Activated CD4-positive, CD25-positive, alpha-beta regulatory T cell (primary cell): ENCODE data around the gene HDAC11.
"Not testable (repeated sequence)": the region's sequence is repeated elsewhere in the genome, so short reads cannot be mapped to it uniquely, and the experiment has no call there.

Source experiments
- DNase-seq, 4 experiments: peaks; one replicate each; lab custom pipeline; 2025; lab: John Stamatoyannopoulos, UW

HDAC11 gene

DNA sequence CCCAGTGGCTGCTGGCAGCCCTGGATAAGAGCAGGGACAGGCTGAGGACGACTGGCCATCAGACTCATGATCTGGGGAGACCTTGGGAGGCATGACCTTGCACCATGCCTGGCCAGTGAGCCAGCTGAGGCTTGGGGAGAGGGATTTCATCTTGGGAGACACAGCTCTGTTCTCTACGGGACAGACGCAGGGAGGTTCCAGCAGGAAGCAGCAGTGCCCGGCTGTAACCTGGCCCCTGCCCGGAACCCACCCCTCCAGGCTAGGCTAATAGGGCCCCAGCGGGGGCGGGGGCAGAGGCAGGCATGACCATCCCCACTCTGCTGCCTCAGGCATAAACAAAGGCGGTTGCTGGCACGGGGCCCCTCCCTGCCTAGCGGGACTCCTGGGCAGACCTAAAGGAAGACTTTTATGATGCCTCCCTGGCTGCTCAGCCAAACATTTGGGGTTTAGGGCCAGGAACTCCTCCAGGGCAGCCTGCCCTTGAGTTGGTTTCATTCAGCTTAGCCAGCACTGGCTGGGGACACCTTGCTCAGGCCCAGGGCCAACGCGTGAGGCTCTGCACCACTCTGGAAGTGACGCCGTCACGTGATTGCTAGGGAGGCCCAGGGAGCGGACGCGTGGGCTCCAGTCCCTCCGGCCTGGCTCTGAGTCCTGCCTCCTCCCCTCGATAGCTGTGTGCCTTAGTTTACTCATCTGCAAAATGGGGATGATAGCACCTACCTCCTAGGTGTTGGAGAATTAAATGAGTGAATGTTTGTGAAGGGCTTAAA lies 27.6 kb downstream of the HDAC11 start:
- no peak for DNase-seq

DNA sequence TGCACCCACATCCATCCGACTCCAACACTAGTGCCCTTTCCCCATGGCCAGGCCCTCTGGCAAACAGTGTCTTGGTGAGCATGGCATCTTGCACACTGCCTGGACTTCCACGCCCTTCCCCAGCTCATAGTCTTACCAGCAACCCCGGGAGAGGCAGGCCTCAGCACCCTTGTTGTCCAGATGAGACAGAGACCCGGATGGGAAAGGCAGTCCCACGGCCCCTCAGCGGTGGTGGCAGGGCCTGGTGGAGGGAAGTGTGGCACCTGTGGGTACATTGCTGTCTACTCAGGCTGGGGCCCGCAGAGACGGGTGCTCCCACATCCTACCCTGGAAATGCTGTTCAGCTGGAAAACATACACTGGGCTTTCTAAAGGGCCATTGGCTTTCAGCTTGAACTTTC lies 28.4 kb downstream of the HDAC11 start:
- no peak for DNase-seq

DNA sequence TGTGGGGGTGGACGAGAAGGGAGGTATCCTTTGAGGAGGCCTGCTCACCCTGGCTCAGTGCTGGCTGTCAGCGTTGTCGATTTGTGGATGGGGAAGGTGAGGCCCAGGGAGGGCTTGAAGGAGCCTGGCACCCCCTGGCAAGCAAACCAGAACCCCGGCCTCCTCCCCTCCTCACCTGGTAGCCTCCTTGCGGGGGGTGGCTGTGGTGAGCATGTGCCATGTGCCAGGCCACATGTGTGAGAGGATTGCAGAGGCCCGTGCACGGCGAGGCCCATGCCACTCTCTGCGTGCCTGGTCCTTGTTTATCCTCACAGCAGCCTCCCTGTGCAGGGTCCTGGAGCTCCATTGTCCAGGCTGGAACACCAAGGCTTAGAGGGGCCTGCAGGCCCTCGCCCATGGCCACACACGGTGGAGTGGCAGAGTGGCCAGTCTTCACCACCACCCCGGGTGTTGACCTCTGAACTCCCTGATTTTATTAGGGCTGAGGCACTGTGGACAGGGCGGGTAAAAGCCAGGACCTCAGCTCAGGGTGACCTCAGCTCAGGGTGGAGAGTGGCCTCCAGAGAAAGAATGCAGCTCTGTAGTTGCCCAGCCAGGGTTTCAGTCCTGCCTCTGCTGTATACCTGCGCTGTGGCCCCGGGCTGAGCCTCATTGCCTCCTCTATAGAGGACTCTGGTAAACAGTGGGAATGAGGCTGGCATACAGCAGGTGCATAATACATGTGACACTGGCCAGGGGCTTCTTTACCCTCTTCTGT lies 29.1 kb downstream of the HDAC11 start:
- DNase-seq: no peak

DNA sequence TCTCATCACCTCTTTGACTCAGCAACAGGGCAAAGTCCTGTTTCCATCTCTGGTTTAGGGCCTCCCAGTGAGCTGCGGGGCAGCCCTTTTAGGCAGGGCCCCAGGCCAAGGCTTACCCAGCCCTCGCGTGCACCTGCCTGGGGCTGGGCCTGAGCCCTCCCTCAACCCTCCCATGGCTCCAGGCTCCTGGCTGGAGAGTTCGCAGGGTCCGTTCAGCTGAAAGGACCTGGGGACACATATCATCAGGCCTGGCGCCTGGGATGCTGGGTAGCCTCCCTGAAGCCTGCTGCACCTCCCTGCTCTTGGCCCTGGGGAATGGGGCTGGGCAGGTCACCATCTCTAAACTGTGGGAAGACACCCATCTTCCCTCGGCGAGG lies 29.7 kb downstream of the HDAC11 start:
- no peak for DNase-seq

DNA sequence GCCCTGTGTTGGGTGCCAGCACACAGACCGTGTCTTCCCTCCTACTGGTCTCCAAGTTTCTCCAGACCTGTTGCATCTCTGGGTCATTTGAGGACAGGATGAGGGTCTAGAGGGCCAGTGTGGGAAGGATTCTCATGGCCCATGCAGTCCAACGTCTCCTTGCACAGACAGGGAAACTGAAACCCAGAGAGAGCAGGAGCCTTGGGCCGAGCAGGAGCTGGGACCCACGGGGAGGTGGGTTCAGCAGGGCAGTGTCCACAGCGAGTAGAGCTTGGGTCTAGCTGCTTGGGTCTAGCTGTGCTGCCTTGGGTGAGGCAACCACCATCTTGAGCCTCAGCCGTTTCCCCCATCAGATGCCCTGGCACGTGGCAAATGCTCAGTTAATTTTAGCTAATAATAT lies 32.3 kb downstream of the HDAC11 start:
- DNase-seq: no peak

DNA sequence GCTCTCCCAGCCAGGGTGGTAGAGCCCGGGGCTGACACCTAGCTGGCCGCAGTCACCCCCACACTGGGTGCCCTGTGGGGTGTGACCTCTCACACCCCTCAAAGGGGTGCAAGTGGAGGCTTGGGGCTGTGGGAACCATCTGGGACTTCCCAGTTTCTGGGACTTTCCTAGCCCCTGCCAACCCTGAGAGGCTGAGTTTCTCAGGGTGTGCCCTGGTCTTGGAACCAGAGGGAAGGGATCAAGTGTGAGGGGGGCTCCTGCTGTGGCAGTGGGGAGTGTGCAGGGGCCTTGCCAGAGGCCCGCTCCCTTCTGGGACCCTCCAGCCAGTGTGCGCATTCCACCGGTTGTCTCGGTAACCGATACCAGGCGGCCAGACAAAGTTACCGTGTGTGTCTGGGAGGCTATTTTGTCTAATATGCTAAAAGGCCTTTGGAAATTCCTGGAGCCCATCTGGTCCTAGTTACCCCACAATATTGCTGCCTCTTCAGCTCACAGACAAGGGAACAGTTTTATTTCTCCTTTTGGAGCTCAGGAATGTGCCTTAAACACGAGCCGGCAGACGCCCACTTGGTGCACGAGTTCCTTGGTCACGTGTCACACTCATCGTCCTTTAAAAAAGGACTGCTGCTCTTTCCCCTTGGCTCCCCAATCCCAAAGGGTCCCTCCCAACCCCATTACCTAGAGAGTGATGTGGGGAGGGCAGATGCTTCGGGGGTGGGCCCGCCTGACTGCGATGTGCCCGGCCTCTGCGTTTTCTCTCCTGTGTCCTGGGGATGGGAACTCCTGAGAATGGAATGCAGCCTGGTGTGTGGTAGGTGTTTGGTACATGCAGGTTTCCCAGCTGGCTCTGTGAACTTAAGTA lies 33.2 kb downstream of the HDAC11 start:
- DNase-seq: no peak

DNA sequence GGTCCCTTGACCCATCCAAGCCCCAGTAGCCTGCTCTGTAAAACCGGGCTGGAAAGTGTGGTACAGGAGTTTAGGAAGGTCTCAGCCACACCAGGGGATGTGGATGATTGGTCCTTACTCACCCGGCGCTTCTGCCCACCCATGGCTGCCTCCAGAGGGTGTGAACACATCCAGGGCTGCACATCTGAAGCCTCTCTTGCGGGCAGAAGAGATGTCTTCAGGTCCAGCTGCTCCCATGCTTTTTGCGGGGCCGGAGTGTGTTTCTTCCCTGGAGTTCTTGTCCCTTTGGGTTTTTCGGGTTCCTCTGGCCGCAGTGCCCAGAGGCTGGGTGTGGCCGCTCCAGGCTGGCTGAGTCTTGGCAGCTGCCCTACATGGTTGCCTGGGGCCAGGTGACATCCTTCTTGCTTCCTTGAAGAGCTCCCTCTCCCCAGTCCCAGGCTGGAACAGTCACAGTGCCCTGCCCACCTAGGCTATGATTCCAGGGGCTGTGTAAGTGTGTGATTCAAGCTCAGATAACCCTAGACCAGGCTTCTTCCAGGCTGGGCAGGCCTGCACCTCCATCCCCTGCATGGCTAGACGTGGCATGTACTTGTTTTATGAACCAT lies 33.9 kb downstream of the HDAC11 start:
- DNase-seq: no peak

DNA sequence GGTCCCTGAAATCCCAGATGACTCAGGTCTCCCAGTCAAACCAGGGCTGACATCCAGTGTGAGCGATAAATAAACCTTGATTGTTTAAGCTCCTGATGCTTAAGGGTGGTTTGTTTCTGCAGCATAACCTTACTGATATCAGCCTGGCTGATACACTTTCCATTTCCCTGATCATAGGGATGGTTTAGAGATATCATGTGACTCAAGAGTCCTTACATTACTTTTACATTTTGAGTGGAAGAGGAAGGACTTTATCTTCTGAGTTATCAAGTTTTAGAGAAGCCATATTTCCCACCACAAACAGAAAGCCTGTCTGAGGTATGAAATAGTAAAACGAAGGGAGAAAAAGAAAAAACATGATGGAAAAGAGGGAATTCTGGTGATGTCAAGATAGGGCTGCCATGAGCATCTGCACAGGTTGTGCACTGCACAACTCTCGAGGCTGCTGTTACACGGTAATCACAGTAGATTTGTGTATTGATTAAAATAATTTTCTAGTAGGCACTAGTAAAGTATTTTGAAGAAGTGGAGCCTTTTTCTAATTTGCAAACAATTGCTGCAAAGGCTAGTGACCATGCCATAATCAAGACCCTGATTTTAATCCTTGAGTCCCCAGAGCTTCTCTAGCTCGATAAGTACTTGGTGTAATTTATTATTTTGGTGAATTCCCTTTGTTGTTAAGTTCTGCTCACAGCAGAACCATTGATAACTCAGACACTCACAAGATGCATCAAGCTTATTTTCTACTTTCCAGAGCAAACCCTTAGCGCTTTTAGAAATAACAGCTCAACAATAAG lies 34.7 kb downstream of the HDAC11 start:
- no peak for DNase-seq

DNA sequence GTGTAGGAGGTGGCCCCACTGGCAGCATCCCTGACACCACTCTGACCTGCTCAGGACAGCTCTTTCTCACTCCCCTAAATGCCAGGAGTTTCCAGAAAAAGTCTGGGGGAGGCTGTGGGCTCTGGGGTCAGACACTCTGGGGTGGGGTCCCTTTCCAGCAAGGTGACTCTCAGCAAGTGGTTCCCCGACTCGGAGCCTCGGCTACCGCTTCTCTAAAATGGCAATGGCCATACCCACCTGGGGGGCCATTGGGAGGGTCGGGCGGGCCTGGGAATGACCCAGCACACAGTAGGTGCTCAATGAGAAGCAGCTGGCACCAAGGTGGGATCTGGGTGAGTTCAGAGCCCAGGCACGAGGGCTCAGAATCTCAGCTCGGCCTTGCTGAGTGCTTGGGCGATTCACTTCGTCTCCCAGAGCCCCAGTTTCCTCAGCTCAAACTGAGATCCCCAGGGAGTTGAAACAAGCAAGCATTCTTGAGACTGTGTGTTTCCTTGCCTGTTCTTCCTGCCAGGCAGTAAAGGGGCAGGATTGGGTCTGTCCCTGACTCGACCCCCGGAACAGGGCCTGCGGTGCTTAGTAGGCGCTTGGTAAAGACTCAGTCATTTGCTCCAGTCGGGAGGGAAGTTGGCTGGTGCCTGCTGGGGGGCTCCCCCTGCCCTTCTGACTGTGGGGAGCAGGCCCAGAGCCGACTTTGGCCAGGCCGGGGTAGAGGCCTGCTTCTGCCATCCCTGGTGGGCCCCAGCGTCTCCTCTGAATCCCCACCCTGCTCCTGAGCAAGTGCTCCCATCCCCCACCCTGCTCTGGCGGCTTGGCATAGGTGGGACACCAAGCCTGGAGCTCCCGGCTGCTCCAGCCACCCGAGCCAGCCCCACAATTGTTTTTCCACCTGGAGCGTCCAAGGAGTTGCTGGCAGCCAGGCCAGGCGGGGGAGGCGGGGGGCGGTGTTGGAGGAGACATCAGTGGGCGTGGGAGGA lies 36.0 kb downstream of the HDAC11 start:
- DNase-seq: no peak

DNA sequence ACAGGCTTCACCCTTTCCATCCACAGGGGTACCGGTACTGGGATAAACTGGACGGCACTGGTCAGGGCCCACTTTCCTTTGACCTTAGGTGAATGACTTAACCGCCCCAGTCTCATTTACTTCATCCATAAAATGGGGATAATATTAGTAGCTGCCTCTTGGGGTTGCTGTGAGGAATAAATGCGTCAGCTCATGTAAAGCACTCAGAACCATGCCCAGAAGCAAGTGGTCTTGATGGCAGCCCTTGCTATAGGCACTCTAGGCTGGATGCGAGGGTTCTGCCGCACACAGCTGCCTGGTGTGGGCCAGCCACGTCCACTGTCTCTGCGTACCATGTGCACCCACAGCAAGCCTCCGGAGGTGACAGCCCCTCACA lies 36.6 kb downstream of the HDAC11 start:
- DNase-seq: no peak

DNA sequence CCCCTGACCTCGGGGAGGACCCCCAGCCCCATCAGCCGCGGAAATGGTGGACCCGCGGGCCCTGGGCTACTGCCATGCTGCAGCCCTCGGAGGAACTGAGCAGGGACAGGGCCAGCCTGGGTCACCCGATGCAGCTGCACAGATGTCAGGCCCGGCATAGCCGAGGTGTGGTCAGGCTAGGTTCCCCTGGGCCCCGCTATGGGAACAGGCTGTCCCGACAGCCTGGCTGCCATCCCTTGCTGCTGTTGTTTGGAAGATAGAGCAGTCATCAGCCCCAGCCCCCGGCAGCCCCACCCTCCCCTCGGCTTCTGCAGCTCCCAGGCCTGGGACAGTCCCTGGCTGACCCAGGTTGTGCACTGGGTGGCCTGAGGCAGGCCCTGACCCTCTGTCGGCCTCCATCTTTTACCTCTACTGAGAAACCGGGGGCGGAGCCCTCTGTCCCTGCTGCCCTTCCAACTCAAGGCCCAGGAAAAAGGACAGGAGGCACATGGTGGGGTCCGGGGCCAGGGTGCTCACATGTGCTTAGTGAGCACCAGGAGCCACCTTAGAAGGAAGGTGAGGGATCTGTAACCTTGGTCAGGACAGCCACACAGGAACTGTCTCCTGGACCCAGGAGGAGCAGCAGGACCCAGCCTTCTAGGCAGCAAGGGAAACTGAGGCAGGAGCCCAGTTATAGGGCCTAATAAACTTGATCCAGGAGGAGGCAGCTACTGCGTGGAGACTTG lies 37.3 kb downstream of the HDAC11 start:
- no peak for DNase-seq

DNA sequence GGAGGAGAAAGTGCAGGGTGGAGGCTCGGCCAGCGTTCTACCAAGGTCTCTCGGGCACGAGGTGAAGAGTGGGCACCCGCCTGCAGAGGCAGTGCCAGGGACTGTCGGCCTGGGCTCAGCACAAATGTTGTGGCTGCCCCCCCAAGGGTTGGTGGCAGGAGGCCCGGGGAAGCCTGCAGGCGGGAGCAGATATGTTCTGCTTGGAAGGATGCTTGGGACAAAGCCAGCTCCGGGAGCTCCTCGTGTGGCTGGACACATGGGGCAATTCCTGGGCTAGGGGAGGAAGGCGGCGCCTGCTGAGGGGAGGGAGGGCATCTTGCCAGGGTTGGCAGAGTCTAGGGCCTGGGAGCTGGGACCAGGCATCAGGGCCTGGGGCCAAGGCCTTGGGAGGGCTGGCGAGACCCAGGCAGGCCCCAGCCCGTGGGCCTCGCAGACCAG lies 38.4 kb downstream of the HDAC11 start:
- no peak for DNase-seq

DNA sequence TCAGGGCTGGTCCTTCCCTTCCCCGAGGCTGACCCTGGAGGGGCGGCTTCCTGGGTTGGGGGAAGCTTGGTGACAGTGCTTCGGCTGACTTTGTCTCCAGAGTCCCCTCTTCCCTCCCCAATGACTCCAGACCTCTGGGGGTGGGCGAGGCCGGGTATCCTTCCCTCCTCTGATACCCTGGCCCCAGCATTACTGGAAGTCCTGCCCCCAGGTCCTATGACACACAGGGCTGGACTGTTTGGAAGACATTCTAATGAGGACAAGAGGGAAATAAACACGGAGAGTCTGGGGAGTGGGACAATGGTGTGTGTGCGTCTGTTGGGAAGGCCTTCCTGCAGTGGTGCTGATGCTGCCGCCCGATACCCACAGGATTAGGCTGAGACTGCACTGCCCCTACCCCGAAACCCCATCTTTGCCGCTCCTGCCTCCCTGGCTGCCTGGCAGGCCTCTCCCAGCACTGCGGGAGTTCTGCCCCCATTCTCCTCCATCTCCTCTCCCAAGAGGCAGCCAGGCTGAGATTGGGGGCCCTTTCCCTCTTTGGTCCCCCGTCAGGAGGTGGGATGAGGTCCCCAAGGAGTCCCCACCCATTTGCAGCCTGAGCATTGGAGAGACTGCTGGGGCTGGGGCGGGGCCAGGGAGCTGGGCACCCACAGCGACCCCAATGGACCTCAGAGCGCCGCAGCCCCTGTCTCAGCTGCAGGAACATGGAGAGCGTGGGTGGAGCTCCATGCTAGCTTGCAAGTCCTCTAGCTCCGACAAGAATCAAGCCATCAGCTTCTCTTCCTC lies 39.1 kb downstream of the HDAC11 start:
- DNase-seq: no peak

DNA sequence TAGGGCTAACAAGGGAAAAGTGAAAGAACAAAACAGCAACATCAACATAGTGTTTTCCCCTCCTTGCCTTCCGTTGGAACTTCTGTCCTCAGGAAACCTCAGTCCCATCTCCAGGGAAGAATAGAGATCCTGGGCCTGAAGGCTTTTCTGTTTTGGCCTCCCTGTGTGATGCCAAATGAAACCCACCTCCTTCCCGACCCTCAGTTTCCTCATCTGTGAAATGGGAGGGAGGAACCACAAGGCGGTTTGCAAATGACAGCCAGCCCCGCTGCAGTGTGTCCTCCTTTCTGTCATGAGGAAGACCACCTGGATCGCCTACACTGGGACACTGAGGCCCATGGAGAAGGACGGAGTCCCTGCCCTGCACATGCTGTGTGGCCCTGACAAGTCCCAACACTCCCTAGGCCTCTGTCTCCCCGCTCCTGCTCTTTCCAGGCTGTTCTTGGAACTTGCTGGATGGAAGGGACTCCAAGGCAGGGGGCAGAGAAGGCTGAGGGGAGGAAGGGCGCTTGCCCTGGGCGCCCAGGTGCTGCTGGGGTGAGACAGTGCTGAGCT lies 40.3 kb downstream of the HDAC11 start:
- DNase-seq: no peak

DNA sequence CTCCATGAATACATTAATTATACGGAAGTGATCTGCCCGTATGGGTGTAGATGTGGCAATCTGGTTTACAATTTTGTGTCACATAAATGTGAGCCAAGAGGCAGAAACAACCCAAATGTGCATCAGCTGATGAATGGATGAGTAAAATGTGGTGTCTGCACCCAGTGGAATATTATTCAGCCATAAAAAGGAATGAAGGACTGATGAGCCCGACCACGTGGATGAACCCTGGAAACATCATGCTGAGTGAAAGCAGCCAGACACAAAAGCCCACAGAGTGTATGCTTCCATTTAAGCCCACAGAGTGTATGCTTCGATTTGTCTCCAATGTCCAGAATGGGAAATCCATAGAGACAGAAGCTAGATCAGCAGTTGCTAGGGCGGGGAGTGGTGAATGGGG lies 41.2 kb downstream of the HDAC11 start:
- DNase-seq: no peak

DNA sequence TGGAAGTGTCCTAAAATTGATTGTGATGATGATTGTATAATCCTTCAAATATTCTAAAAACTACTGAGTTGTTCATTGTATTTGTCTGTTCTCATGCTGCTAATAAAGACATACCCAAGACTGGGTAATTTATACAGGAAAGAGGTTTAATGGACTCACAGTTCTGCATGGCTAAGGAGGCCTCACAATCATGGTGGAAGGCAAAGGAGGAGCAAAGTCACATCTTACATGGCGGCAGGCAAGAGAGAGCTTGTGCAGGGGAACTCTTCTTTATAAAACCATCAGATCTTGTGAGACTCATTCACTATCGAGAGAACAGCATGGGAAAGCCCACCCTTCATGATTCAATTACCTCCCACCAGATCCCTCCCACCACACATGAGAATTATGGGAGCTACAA lies 41.6 kb downstream of the HDAC11 start:
- DNase-seq: not testable (repeated sequence)

DNA sequence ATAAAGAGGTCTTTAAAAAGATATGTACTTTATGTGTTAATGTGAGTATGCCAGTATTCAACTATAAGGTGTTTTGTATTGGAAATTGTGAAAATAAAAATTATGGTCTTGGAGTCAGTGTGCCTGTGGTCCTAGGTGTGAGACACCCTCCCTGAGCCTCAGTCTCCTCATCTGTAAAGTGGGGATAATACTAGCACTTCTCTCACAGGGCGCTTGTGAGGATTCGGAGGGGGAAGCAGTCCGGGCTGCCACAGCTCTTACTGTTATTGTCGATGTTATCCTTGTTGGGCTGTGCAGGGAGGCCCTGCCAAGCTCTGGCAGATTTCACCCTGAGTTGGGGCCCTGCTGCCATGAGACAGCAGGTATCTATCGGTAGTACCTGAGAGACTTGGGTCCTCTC lies 42.1 kb downstream of the HDAC11 start:
- DNase-seq: no peak

DNA sequence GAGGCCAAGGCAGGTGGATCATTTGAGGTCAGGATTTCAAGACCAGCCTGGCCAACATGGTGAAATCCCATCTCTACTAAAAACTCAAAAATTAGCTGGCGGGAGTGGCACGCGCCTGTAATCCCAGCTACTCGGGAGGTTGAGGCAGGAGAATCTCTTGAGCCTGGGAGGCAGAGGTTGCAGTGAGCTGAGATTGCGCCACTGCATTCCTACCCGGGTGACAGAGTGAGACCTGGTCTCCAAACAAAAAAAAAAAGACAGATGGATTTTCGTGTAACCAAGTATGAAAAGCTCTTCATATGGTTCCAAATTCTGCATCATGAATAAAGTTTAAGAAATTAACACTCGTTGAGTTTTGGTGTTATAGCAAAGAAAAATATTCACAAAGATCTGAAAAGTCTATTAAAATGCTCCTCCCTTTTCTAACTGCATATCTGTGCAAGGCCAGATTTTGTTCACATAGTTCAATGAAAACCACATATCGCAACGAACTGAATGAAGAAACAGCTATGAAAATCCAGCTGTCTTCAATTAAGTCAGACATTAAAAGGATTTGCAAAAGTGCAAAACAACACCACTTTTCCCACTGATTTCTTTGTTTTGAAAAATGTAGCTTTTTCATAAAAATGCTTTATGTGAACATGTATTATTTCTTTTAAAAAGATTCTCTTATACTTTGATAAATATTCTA lies 45.0 kb downstream of the HDAC11 start:
- DNase-seq: no peak
